Mammary epithelial cell (primary cell): ENCODE measurements around the gene KRT28.

Source experiments
- EZH2 ChIP-seq: IDR thresholded peaks from 2 replicates; pipeline ENCODE4 v1.6.1; 2012; ENCODE audit warnings: low read length, inconsistent platforms, borderline replicate concordance
- TF ChIP-seq, protein P1 (sequence below), 2 donors: IDR thresholded peaks in 1 of 2; conservative IDR thresholded peaks in 1 of 2; 2 replicates each; pipeline ENCODE4 v1.5.1; 2011 to 2012; ENCODE audit warnings: inconsistent platforms in 2 of 2, low read length in 2 of 2, mild to moderate bottlenecking in 2 of 2, control low read depth in 1 of 2, low read depth in 1 of 2; ENCODE audit not compliant: insufficient read depth in 1 of 2; ENCODE audit errors: extremely low read depth in 1 of 2

DNA sequence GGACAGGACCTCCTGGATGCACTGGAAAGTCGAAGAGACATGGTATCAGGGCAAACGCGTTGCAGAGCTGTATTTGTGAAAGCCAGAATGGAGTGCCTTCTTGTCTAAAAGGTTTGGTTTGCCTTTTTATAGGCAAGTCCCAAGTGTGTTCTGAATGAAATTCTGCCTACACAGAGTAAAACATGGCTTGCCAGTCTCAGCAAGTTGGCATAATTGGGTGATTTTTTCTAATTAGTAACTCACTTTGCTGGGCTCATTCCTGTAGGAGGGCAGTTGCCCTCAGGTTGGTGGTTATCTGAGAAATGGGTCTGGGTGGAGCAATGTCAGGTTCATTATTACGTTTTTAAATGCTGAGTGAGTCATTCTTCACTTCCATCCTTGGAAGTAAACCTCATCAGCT, 44.5 kb downstream of the KRT28 start, which contains the start of gene KRT25:
- TF ChIP-seq EZH2 = no peak
- TF ChIP-seq, protein P1, sequence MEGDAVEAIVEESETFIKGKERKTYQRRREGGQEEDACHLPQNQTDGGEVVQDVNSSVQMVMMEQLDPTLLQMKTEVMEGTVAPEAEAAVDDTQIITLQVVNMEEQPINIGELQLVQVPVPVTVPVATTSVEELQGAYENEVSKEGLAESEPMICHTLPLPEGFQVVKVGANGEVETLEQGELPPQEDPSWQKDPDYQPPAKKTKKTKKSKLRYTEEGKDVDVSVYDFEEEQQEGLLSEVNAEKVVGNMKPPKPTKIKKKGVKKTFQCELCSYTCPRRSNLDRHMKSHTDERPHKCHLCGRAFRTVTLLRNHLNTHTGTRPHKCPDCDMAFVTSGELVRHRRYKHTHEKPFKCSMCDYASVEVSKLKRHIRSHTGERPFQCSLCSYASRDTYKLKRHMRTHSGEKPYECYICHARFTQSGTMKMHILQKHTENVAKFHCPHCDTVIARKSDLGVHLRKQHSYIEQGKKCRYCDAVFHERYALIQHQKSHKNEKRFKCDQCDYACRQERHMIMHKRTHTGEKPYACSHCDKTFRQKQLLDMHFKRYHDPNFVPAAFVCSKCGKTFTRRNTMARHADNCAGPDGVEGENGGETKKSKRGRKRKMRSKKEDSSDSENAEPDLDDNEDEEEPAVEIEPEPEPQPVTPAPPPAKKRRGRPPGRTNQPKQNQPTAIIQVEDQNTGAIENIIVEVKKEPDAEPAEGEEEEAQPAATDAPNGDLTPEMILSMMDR (conservative IDR thresholded peaks at IDR 0.05 in 1 of 2, IDR thresholded peaks at IDR 0.05 in 1 of 2; ENCODE audit: extremely low read depth in 1 of 2, insufficient read depth in 1 of 2, low read depth in 1 of 2, low read length in 2 of 2) = no peak
